ENCODE results near the gene ARHGEF35.
"Not testable (repeated sequence)": the region's sequence is repeated elsewhere in the genome, so short reads cannot be mapped to it uniquely, and the experiment has no call there.

DNA sequence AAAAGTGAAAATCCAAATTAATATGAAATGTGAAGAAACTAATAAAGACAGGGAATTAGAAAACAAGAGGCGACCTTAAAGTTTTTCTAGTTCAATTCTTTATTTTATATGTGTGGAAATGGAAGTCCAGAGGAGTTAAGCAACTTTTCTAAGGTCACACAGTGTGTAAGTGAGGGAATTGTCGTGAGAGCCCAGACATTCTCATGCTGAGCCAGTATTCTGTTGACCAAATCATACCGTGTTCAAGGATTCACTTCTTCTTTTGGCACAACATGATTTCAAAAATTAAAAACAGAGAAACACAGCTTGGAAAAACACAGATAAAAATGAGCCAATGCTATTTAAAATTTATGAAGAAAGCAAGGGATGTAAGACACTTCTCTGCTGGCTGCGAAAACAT lies 31.2 kb upstream of the ARHGEF35 start:
- TF ChIP-seq, protein P1, sequence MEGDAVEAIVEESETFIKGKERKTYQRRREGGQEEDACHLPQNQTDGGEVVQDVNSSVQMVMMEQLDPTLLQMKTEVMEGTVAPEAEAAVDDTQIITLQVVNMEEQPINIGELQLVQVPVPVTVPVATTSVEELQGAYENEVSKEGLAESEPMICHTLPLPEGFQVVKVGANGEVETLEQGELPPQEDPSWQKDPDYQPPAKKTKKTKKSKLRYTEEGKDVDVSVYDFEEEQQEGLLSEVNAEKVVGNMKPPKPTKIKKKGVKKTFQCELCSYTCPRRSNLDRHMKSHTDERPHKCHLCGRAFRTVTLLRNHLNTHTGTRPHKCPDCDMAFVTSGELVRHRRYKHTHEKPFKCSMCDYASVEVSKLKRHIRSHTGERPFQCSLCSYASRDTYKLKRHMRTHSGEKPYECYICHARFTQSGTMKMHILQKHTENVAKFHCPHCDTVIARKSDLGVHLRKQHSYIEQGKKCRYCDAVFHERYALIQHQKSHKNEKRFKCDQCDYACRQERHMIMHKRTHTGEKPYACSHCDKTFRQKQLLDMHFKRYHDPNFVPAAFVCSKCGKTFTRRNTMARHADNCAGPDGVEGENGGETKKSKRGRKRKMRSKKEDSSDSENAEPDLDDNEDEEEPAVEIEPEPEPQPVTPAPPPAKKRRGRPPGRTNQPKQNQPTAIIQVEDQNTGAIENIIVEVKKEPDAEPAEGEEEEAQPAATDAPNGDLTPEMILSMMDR (IDR thresholded peaks at IDR 0.05) = not testable (repeated sequence)
- TF ChIP-seq POLR2A (IDR thresholded peaks at IDR 0.05) = not testable (repeated sequence)
